Thymus (tissue), 11 donors: ENCODE measurements around the gene CMIP. TPM values are rescaled to one million over a fixed set of nuclear protein-coding genes. Genes with fewer than 3 reads are reported as not detected.

ENCODE experiments used
- DNase-seq, 9 donors: peaks; one replicate each; pipeline ENCODE4 v3.0.0-alpha.2; 2013; ENCODE audit warnings: low spot score in 9 of 9, low read depth in 6 of 9, missing footprints in 1 of 9
- H3K27ac ChIP-seq, 2 donors: one replicate each; pipeline ENCODE4 v1.5.1; 2013; ENCODE audit warnings: control low read depth in 1 of 2, low read depth in 1 of 2, low read length in 1 of 2, mild to moderate bottlenecking in 1 of 2, moderate library complexity in 1 of 2
- H3K27me3 ChIP-seq, 2 donors: one replicate each; pipeline ENCODE4 v1.5.1; 2013; ENCODE audit warnings: low read length in 1 of 2; ENCODE audit not compliant: control insufficient read depth in 2 of 2, insufficient read depth in 1 of 2
- H3K36me3 ChIP-seq, 2 donors: one replicate each; pipeline ENCODE4 v1.5.1; 2013; ENCODE audit warnings: low read length in 1 of 2, mild to moderate bottlenecking in 1 of 2, moderate library complexity in 1 of 2; ENCODE audit not compliant: control insufficient read depth in 2 of 2, insufficient read depth in 2 of 2
- H3K4me1 ChIP-seq, 2 donors: one replicate each; pipeline ENCODE4 v1.5.1; 2013; ENCODE audit warnings: low read length in 2 of 2; ENCODE audit not compliant: control insufficient read depth in 2 of 2, insufficient read depth in 2 of 2
- H3K4me3 ChIP-seq, 2 donors: one replicate each; pipeline ENCODE4 v1.5.1; 2013; ENCODE audit warnings: low read length in 2 of 2, control low read depth in 1 of 2, mild to moderate bottlenecking in 1 of 2
- H3K9me3 ChIP-seq, 2 donors: one replicate each; pipeline ENCODE4 v1.5.1; 2013; ENCODE audit warnings: low read length in 1 of 2, mild to moderate bottlenecking in 1 of 2; ENCODE audit not compliant: control insufficient read depth in 2 of 2, insufficient read depth in 1 of 2
- WGBS: extraction: QIAGEN DNeasy Blood & Tissue Kit; methylation state at CpG from one replicate; pipeline ENCODE4 v1.1.7; 2013; 5-methylcytosine and 5-hydroxymethylcytosine counted together
- polyA plus RNA-seq: library from polyadenylated mRNA; stranded (reverse); fragments of 200-250 nt; gene quantifications from one replicate; pipeline ENCODE4 v1.2.3, GENCODE V29; 2013
- total RNA-seq: library from RNA; stranded (reverse); fragments of 120-200 nt; gene quantifications from one replicate; pipeline ENCODE4 v1.2.4, GENCODE V29; 2013
- donor health status: healthy.

The CMIP gene
- total and polyA plus RNA-seq, 2 donors: 5.2 to 19.4 TPM

DNA sequence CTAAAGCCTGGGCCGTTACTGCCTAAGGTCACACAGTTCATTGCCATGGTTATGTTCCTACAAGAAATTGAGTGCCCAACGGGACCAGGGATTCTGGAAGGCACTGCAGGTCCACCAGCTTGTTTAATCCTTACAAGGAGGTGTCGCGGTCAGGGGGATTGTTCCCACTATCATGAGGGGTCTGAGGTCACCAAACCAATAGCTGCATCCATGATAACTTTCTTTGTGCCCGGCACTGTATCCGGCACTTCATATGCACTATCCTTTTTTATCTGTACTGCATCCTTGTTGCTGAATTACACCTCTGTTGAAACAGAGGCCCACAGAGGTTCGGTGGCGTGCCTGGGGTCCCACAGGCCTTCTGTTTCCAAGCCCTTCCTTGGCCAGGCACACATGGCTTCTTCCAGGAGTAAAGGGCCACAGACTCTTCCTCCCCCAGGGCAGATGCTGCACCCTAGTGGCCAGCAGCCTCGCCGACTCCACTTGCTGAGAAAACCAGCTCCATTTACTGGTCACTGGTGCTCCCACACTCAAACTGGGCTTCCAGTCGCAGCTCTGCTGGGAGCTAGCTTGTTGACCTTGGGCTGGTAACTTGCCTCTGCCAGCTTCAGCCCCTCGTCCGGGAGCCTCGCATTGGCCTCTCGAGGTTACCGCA, 252.5 kb downstream of the CMIP start:
- peak in 2 of 9 donors; percentile 28 to 45 for DNase-seq
- Histone ChIP-seq H3K9me3 (no peaks in the 10 kb centered on the region), H3K4me3 (no peak overlapping the region), H3K27ac (peak overlapping the region in 1 of 2 donors; percentile 30), H3K27me3 (no peaks in the 10 kb centered on the region), H3K4me1 (peaks cover 0 to 18% of the 10 kb centered on the region in 2 donors), H3K36me3 (peaks cover 56 to 76% of the 10 kb centered on the region in 2 donors)
- 94% methylated on average over 16 of the region's 16 CpGs for WGBS

DNA sequence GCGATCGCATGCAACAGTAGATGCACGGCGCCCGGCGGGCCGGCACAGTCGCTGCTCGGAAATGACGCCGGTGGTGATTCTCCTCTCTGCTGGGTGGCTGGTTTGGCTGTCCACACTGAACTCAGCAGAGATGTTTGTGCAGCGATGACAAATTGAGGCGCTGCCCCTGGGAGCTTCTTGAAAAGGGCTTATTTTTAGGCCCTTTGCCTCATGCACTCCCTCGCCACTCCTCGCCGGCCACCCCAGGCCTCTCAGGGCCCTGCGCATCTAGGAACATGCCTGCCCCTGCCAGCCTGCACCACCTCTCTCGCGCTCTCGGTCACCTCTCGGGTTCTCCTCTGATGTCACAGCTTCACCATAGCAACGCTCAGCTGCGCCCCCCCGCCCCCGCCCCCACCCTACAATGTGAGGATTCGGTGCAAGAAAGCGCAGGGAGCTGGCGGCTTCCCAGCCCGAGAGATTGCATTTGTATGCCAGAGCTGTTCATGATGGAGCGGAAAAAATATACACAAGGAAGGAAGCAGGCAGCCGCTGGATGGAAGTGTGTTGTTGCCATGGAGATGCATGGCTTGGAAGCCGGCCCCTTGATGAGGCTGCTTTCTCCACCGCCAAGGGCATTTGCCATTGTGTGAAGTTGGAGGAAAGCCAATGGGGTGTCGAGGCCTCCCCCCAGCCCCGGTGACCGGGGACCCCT, 253.2 kb downstream of the CMIP start:
- Histone ChIP-seq H3K4me3 (no peak overlapping the region), H3K27ac (peak overlapping the region; percentile 52 to 63), H3K9me3 (no peaks in the 10 kb centered on the region), H3K36me3 (peaks cover 53 to 70% of the 10 kb centered on the region in 2 donors), H3K27me3 (no peaks in the 10 kb centered on the region), H3K4me1 (peaks cover 0 to 18% of the 10 kb centered on the region in 2 donors)
- no peak for DNase-seq
- WGBS: 94% methylated on average over 36 of the region's 36 CpGs

DNA sequence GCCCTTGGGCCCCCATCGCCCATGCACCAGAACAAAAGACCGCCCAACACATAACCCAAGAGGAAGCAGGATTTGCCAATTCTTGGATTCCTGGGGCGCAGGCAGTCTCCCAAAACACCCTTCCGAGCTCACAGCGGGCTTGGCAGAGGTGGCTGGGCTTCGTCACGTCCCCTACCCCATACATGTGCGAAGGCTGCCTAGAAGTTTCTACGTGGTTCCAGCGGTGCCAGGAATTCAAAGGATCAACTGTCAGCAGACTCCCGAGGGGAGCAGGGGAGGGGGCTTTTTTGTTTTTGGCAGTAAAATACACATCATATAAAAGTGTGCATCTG, 253.7 kb downstream of the CMIP start:
- Histone ChIP-seq H3K9me3 (no peaks in the 10 kb centered on the region), H3K27ac (peak overlapping the region; percentile 52 to 63), H3K4me3 (no peak overlapping the region), H3K4me1 (peaks cover 0 to 18% of the 10 kb centered on the region in 2 donors), H3K36me3 (peaks cover 52 to 67% of the 10 kb centered on the region in 2 donors), H3K27me3 (no peaks in the 10 kb centered on the region)
- DNase-seq: no peak
- WGBS: 91% methylated on average over 11 of the region's 11 CpGs

DNA sequence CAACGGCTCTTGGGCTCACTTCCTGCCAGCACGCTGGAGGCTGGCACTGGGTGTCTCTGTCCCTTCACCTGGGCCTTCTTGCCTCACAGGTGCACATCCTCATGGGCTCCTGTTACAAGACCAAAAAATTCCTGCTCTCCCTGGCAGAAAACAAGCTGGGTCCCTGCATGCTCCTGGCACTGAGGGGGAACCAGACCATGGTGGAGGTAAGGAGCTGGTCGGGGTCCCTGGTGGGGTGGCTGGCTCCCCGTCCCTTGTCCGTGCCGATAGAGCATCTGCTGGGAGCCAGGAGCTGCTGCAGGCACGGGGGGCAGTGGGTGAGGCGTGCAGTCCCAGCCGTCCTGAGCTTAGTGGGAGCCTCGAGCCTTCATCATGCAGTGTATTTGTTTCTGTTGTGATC, 255.0 kb downstream of the CMIP start:
- Histone ChIP-seq H3K27ac (no peak overlapping the region), H3K36me3 (peaks cover 50 to 62% of the 10 kb centered on the region in 2 donors), H3K9me3 (no peaks in the 10 kb centered on the region), H3K4me3 (no peak overlapping the region), H3K27me3 (no peaks in the 10 kb centered on the region), H3K4me1 (peaks cover 0 to 16% of the 10 kb centered on the region in 2 donors)
- DNase-seq: no peak
- 97% methylated on average over 10 of the region's 10 CpGs for whole genome bisulfite sequencing

DNA sequence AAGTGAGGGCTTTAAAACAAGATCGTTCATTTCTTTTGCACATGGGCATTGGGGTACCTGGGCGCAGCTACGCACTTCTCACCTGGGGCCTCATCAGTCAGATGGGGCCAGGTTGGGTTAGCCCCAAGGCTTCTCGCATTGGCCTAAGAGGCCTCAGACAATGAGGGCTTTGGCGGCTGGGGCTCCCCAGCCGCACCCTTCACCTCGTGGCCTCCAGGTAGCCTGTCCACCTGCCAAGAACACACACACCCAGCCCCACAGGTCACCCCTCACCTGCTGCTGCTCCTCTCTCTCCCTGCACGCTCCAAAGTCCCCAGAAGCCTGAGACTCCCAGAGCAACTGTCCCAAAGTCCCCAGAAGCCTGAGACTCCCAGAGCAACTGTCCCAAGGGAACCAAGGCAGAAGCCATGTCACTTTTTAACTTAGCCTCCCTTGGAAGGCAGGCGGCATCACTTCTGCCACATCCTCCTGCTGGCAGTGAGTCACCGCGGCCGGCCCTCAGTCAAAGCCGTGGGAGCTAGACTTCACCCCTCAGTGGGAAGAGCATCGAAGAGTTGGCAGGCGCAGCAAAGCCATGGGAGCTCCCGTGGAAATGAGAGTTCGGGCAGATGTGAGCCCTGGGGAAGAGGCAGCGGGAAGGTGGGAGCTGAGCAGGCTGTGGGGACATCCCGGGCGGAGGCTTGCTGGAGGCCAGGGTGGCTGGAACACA, 255.6 kb downstream of the CMIP start:
- no peak overlapping the region for H3K4me3 ChIP-seq
- no peak overlapping the region for H3K27ac ChIP-seq
- peaks cover 0 to 12% of the 10 kb centered on the region in 2 donors for H3K4me1 ChIP-seq
- no peaks in the 10 kb centered on the region for H3K27me3 ChIP-seq
- DNase-seq: no peak
- H3K36me3 ChIP-seq: peaks cover 53 to 65% of the 10 kb centered on the region in 2 donors
- 98% methylated on average over 20 of the region's 20 CpGs for WGBS
- H3K9me3 ChIP-seq: no peaks in the 10 kb centered on the region

DNA sequence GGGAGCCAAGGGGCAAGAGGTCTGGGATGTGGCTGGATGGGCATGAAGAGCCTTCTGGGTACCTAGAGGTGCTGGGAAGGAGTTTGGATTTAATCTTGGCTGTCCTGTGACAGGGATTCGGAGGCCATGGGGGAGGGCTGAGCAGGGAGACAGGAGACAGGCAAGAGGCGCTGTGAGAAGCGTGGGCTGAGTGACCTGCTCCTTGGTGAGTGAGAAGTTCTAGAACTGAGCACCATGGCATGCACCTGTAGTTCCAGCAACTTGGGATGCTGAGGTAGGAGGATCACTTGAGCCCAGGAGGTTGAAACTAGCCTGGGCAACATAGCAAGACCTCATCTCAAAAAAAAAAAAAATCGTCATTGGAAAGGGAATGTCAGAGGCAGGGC, 256.2 kb downstream of the CMIP start:
- Histone ChIP-seq H3K27ac (no peak overlapping the region), H3K4me3 (no peak overlapping the region), H3K4me1 (peaks cover 0 to 12% of the 10 kb centered on the region in 2 donors), H3K36me3 (peaks cover 59 to 71% of the 10 kb centered on the region in 2 donors), H3K27me3 (no peaks in the 10 kb centered on the region), H3K9me3 (no peaks in the 10 kb centered on the region)
- 98% methylated on average over 4 of the region's 4 CpGs for WGBS
- DNase-seq: no peak

DNA sequence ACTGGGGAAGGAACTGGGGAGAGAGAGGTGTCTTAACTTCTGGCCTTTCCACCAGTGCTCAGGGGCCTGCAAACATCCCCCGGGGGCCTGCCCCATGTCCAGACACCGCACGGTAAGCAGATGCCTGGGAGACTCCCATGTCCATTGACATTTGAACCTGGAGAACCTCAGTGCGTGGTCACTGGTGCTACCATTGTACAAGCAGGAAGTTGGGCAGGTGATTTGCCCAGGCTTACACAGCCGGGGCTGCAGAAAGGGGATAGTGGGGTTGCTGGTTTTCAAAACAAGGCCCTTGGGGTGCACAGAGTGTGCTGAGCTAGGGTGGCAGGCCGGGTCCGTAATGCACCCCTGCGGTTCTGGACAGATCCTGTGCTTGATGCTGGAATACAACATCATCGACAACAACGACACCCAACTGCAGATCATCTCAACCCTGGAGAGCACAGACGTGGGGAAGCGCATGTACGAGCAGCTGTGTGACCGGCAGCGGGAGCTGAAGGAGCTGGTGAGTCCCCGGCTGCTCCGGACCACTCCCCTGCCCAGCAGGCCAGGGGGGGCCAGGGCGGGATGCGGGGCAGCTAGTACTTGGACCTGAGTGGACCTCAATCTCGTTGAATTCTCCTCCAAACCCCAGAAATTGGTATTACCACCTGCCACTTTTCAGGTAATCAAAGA, 256.8 kb downstream of the CMIP start:
- Histone ChIP-seq H3K27ac (no peak overlapping the region), H3K4me3 (no peak overlapping the region), H3K27me3 (no peaks in the 10 kb centered on the region), H3K36me3 (peaks cover 61 to 74% of the 10 kb centered on the region in 2 donors), H3K9me3 (no peaks in the 10 kb centered on the region), H3K4me1 (peaks cover 0 to 9% of the 10 kb centered on the region in 2 donors)
- no peak for DNase-seq
- WGBS: 98% methylated on average over 20 of the region's 20 CpGs

DNA sequence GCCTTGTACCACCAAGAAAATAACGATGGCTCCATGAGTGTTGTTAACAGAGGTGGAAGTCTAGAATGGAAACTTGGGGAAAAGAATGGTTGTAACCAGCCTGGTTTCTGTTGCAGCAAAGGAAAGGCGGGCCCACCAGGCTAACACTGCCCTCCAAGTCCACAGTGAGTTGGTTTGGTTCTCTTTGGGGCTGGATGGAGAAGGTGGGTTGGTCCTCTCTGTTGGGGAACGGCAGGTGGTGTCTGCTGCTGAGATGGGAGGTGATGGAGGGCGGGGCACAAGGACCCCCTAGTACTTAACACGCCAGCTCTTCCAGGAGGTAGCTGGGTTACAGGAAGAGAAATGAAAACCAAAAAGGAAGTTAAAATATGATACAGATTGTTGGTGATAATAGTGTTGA, 257.9 kb downstream of the CMIP start:
- no peak overlapping the region for H3K27ac ChIP-seq
- 96% methylated on average over 5 of the region's 5 CpGs for WGBS
- no peaks in the 10 kb centered on the region for H3K9me3 ChIP-seq
- H3K27me3 ChIP-seq: no peaks in the 10 kb centered on the region
- peaks cover 62 to 76% of the 10 kb centered on the region in 2 donors for H3K36me3 ChIP-seq
- no peak overlapping the region for H3K4me3 ChIP-seq
- peaks cover 0 to 7% of the 10 kb centered on the region in 2 donors for H3K4me1 ChIP-seq
- DNase-seq: no peak
